ENCODE measurements around the gene CHAMP1.

DNA sequence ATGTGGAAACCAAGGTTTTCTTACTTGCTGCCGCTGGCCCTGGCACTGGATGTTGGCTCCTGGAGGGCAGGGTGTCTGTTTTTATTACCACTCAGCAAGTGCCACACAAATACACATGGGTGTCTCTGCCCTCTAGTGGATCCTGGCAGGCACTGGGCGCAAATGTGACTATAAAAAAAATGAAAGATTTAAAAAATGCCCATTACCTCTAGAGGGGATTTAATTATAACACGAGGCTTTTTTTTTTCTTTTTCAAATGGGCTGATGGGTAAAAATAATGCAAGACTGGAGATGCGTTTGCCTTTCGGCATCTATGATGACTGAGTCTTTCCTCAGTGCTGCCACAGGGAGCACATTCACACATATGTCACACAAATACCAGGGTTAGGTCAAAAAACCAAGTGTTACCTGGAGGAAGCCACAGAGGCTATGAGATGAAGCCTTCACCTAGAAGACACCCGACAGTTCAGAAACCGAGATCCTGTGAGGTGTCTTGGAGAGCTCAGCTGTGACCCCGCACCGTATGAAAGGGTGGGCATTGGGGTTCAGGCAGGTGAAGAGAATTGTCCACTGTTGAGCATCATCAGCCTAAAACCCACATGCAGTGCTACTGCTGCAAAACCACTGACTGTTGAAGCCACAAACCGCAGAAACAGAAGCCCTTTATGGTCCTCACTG is 25.7 kb downstream of the CHAMP1 start:
- TF ChIP-seq, protein P1, sequence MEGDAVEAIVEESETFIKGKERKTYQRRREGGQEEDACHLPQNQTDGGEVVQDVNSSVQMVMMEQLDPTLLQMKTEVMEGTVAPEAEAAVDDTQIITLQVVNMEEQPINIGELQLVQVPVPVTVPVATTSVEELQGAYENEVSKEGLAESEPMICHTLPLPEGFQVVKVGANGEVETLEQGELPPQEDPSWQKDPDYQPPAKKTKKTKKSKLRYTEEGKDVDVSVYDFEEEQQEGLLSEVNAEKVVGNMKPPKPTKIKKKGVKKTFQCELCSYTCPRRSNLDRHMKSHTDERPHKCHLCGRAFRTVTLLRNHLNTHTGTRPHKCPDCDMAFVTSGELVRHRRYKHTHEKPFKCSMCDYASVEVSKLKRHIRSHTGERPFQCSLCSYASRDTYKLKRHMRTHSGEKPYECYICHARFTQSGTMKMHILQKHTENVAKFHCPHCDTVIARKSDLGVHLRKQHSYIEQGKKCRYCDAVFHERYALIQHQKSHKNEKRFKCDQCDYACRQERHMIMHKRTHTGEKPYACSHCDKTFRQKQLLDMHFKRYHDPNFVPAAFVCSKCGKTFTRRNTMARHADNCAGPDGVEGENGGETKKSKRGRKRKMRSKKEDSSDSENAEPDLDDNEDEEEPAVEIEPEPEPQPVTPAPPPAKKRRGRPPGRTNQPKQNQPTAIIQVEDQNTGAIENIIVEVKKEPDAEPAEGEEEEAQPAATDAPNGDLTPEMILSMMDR (IDR thresholded peaks at IDR 0.05) = peak; percentile 74
- TF ChIP-seq REST (IDR thresholded peaks at IDR 0.05; ENCODE audit: insufficient read depth in 1 of 2, low read depth in 2 of 2, low read length in 1 of 2) = no peak
- no peak for TF ChIP-seq SIN3A (IDR thresholded peaks at IDR 0.05; ENCODE audit: borderline replicate concordance, insufficient read depth, low read depth, low read length)

Data from Panc1 (cell line).